Neural cell (in vitro differentiated cells): ENCODE results near the gene TNFAIP8.

Source experiments
- MXI1 ChIP-seq: fragments of 450-650 bp; conservative IDR thresholded peaks from 2 replicates; pipeline ENCODE4 v1.6.1; 2014; ENCODE audit warnings: antibody characterized with exemption, mild to moderate bottlenecking; ENCODE audit not compliant: poor library complexity, severe bottlenecking
- SMC3 ChIP-seq: fragments of 450-650 bp; conservative IDR thresholded peaks from 2 replicates; pipeline ENCODE4 v1.6.1; 2014; ENCODE audit warnings: antibody characterized with exemption, mild to moderate bottlenecking, moderate library complexity; ENCODE audit not compliant: poor library complexity
- TF ChIP-seq, protein P1 (sequence below): fragments of 450-650 bp; IDR thresholded peaks from 2 replicates; pipeline ENCODE4 v1.5.1; 2014; ENCODE audit warnings: antibody characterized with exemption, mild to moderate bottlenecking, moderate library complexity; ENCODE audit not compliant: poor library complexity, severe bottlenecking

DNA sequence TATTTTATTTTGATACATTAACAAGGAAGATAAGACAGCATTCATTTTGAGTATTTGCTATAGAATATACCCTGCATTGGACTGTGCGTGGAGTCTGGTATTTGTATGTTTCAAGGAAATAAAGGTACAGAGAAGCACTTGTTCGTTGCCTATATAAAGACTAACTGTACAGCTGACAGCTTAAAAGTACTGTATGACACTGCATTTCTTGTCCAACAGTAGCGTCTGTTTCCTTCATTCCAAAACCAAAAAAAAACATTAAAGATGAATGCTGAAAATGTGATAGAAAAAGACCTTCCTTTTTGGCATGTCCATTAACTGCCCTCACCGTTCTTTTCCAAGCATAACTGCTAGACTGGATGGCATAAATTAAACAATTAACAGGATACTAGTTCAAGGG lies 15.3 kb downstream of the TNFAIP8 start:
- TF ChIP-seq, protein P1, sequence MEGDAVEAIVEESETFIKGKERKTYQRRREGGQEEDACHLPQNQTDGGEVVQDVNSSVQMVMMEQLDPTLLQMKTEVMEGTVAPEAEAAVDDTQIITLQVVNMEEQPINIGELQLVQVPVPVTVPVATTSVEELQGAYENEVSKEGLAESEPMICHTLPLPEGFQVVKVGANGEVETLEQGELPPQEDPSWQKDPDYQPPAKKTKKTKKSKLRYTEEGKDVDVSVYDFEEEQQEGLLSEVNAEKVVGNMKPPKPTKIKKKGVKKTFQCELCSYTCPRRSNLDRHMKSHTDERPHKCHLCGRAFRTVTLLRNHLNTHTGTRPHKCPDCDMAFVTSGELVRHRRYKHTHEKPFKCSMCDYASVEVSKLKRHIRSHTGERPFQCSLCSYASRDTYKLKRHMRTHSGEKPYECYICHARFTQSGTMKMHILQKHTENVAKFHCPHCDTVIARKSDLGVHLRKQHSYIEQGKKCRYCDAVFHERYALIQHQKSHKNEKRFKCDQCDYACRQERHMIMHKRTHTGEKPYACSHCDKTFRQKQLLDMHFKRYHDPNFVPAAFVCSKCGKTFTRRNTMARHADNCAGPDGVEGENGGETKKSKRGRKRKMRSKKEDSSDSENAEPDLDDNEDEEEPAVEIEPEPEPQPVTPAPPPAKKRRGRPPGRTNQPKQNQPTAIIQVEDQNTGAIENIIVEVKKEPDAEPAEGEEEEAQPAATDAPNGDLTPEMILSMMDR: no peak
- TF ChIP-seq SMC3 (no peak), MXI1 (no peak)
